ENCODE data around the gene LAMB1. TPM values are rescaled to one million over a fixed set of nuclear protein-coding genes. Genes with fewer than 3 reads are reported as not detected.

LAMB1 gene
- total and polyA plus RNA-seq, 2 of the 13 experiments (the other 11 are each of a cell fraction or from before 2014, with no cell fraction given): 109 to 124 TPM

GRCh38 chr7:108016841-108017775, 14.1 kb upstream of the LAMB1 start (continued):
- TF ChIP-seq EP300 (IDR thresholded peaks at IDR 0.05; ENCODE audit: low read depth in 2 of 2, low read length in 2 of 2) (no peak), EP300 (CRISPR knock-in tag; IDR thresholded peaks at IDR 0.05; ENCODE audit: borderline replicate concordance) (no peak), ARHGAP35 (CRISPR knock-in tag; IDR thresholded peaks at IDR 0.05; ENCODE audit: borderline replicate concordance) (no peak), HDAC6 (IDR thresholded peaks at IDR 0.05; ENCODE audit: low read depth, low read length) (no peak), ATAD3A (CRISPR knock-in tag; IDR thresholded peaks at IDR 0.05) (no peak), PREB (CRISPR knock-in tag; IDR thresholded peaks at IDR 0.05) (no peak), DRAP1 (CRISPR knock-in tag; IDR thresholded peaks at IDR 0.05) (no peak), ZMYM2 (CRISPR knock-in tag; IDR thresholded peaks at IDR 0.05) (no peak), CHD2 (IDR thresholded peaks at IDR 0.05; ENCODE audit: low read depth, low read length) (no peak), SMC3 (IDR thresholded peaks at IDR 0.05; ENCODE audit: low read length) (peak; percentile 63; the same call in 1 of the 2 replicates), ZGPAT (CRISPR knock-in tag; IDR thresholded peaks at IDR 0.05) (no peak), STAG1 (CRISPR knock-in tag; IDR thresholded peaks at IDR 0.05) (peak; percentile 70), CERS6 (CRISPR knock-in tag; IDR thresholded peaks at IDR 0.05) (no peak), ZHX1 (CRISPR knock-in tag; IDR thresholded peaks at IDR 0.05; ENCODE audit: low read depth) (no peak), ZFP90 (CRISPR knock-in tag; IDR thresholded peaks at IDR 0.05; ENCODE audit: borderline replicate concordance) (no peak), POGZ (CRISPR knock-in tag; IDR thresholded peaks at IDR 0.05) (0 out of 2 replicates have a peak, but pooled peaks have one; percentile 23), ZBTB1 (CRISPR knock-in tag; IDR thresholded peaks at IDR 0.05; ENCODE audit: borderline replicate concordance) (no peak), PCBP1 (IDR thresholded peaks at IDR 0.05; ENCODE audit: borderline replicate concordance, low read depth, low read length) (no peak)

All from HepG2 (cell line).